ENCODE data around the gene TGM1.
"Not testable (repeated sequence)": the region's sequence is repeated elsewhere in the genome, so short reads cannot be mapped to it uniquely, and the experiment has no call there.

The TGM1 gene

GRCh38 chr14:24216876-24217275 is 46.1 kb downstream of the TGM1 start:
- H3K27me3 ChIP-seq (ENCODE audit: control insufficient read depth in 3 of 3, insufficient read depth in 3 of 3, low read depth in 1 of 3, low read length in 3 of 3); H3K23ac ChIP-seq (ENCODE audit: low read depth, low read length, poor library complexity); H3K79me1 ChIP-seq (ENCODE audit: low read depth, low read length); H2BK5ac ChIP-seq (ENCODE audit: low read length); H2BK15ac ChIP-seq (ENCODE audit: low read length); DNase-seq (ENCODE audit: low spot score); H3K14ac ChIP-seq (ENCODE audit: low read length); H4K91ac ChIP-seq (ENCODE audit: low read depth, low read length, poor library complexity); H3K9me3 ChIP-seq (replicated peaks in 1 of 2; ENCODE audit: control insufficient read depth in 2 of 2, insufficient read depth in 1 of 2, low read depth in 1 of 2, low read length in 2 of 2); H2AFZ ChIP-seq (ENCODE audit: low read length); H3K4ac ChIP-seq (ENCODE audit: low read length); H3K9ac ChIP-seq (ENCODE audit: low read depth, low read length, poor library complexity); H2AK5ac ChIP-seq (ENCODE audit: low read depth, low read length); H3K27ac ChIP-seq (replicated peaks; ENCODE audit: low read length); H3K18ac ChIP-seq (ENCODE audit: low read length); H3K4me2 ChIP-seq (ENCODE audit: insufficient read depth, low read length, poor library complexity, severe bottlenecking); H2BK12ac ChIP-seq (ENCODE audit: low read length); H2BK120ac ChIP-seq (ENCODE audit: low read depth, low read length); H3K4me1 ChIP-seq (ENCODE audit: control insufficient read depth in 2 of 2, insufficient read depth in 1 of 2, low read depth in 1 of 2, low read length in 2 of 2); H4K8ac ChIP-seq (ENCODE audit: low read depth, low read length); H3K4me3 ChIP-seq (ENCODE audit: low read length in 2 of 2): not testable (repeated sequence)
- WGBS, 2 donors (ENCODE audit: extremely low coverage in 2 of 2, insufficient read length in 2 of 2, insufficient replicate concordance in 1 of 2): no CpG with 5 or more reads among the region's 1 CpG
- peaks cover 5 to 27% of the 10 kb centered on the region in 2 donors for H3K36me3 ChIP-seq (replicated peaks in 1 of 2; ENCODE audit: control insufficient read depth in 2 of 2, insufficient read depth in 2 of 2, low read length in 2 of 2)

- Histone ChIP-seq H4K91ac (ENCODE audit: low read depth, low read length, poor library complexity) (no peak overlapping the region), H3K4me2 (ENCODE audit: insufficient read depth, low read length, poor library complexity, severe bottlenecking) (no peak overlapping the region), H2AFZ (ENCODE audit: low read length) (peak overlapping the region; percentile 90), H4K8ac (ENCODE audit: low read depth, low read length) (no peak overlapping the region), H3K4me1 (ENCODE audit: control insufficient read depth in 2 of 2, insufficient read depth in 1 of 2, low read depth in 1 of 2, low read length in 2 of 2) (peaks cover 4 to 5% of the 10 kb centered on the region in 2 donors), H2AK5ac (ENCODE audit: low read depth, low read length) (no peak overlapping the region), H3K23ac (ENCODE audit: low read depth, low read length, poor library complexity) (no peak overlapping the region), H3K27me3 (ENCODE audit: control insufficient read depth in 3 of 3, insufficient read depth in 3 of 3, low read depth in 1 of 3, low read length in 3 of 3) (no peaks in the 10 kb centered on the region), H2BK15ac (ENCODE audit: low read length) (no peak overlapping the region), H3K79me1 (ENCODE audit: low read depth, low read length) (no peaks in the 10 kb centered on the region), H3K4ac (ENCODE audit: low read length) (no peak overlapping the region), H3K14ac (ENCODE audit: low read length) (no peak overlapping the region), H2BK12ac (ENCODE audit: low read length) (no peak overlapping the region), H3K9me3 (replicated peaks in 1 of 2; ENCODE audit: control insufficient read depth in 2 of 2, insufficient read depth in 1 of 2, low read depth in 1 of 2, low read length in 2 of 2) (no peaks in the 10 kb centered on the region), H3K36me3 (replicated peaks in 1 of 2; ENCODE audit: control insufficient read depth in 2 of 2, insufficient read depth in 2 of 2, low read length in 2 of 2) (peaks cover 7 to 32% of the 10 kb centered on the region in 2 donors), H3K27ac (replicated peaks; ENCODE audit: low read length) (no peak overlapping the region), H2BK5ac (ENCODE audit: low read length) (no peak overlapping the region), H3K4me3 (ENCODE audit: low read length in 2 of 2) (peak overlapping the region in 1 of 2 donors; percentile 78), H3K18ac (ENCODE audit: low read length) (no peak overlapping the region), H2BK120ac (ENCODE audit: low read depth, low read length) (no peak overlapping the region), H3K9ac (ENCODE audit: low read depth, low read length, poor library complexity) (no peak overlapping the region)
- no CpG with 5 or more reads among the region's 2 CpGs for WGBS, 2 donors (ENCODE audit: extremely low coverage in 2 of 2, insufficient read length in 2 of 2, insufficient replicate concordance in 1 of 2)
- DNase-seq (ENCODE audit: low spot score): no peak
Measured at GRCh38 chr14:24216345-24216699, 46.7 kb downstream of the TGM1 start.

- H3K27ac ChIP-seq (replicated peaks; ENCODE audit: low read length): peak within 1 kb of the TSS; percentile 52
- WGBS, 2 donors (ENCODE audit: extremely low coverage in 2 of 2, insufficient read length in 2 of 2, insufficient replicate concordance in 1 of 2): no CpG with 5 or more reads among the region's 40 CpGs
Measured at GRCh38 chr14:24215495-24216344, 47.3 kb downstream of the TGM1 start, which contains the start of gene MDP1. Gene MDP1, minus strand, starts transcription at chr14:24216066. Its CDS starts 111 bp downstream, at chr14:24215955.

GRCh38 chr14:24213866-24214662 is 48.9 kb downstream of the TGM1 start:
- no peak overlapping the region for H3K14ac ChIP-seq (ENCODE audit: low read length)
- no peaks in the 10 kb centered on the region for H3K27me3 ChIP-seq (ENCODE audit: control insufficient read depth in 3 of 3, insufficient read depth in 3 of 3, low read depth in 1 of 3, low read length in 3 of 3)
- no peak overlapping the region for H4K91ac ChIP-seq (ENCODE audit: low read depth, low read length, poor library complexity)
- H3K36me3 ChIP-seq (replicated peaks in 1 of 2; ENCODE audit: control insufficient read depth in 2 of 2, insufficient read depth in 2 of 2, low read length in 2 of 2): peaks cover 23 to 53% of the 10 kb centered on the region in 2 donors
- H3K9me3 ChIP-seq (replicated peaks in 1 of 2; ENCODE audit: control insufficient read depth in 2 of 2, insufficient read depth in 1 of 2, low read depth in 1 of 2, low read length in 2 of 2): no peaks in the 10 kb centered on the region
- no peak overlapping the region for H2BK12ac ChIP-seq (ENCODE audit: low read length)
- no peak overlapping the region for H2BK5ac ChIP-seq (ENCODE audit: low read length)
- H2BK120ac ChIP-seq (ENCODE audit: low read depth, low read length): no peak overlapping the region
- no peak overlapping the region for H3K18ac ChIP-seq (ENCODE audit: low read length)
- no peak overlapping the region for H4K8ac ChIP-seq (ENCODE audit: low read depth, low read length)
- H3K4me2 ChIP-seq (ENCODE audit: insufficient read depth, low read length, poor library complexity, severe bottlenecking): no peak overlapping the region
- no peak overlapping the region for H2BK15ac ChIP-seq (ENCODE audit: low read length)
- peak overlapping the region in 1 of 2 donors; percentile 62 for H3K4me3 ChIP-seq (ENCODE audit: low read length in 2 of 2)
- peaks cover 4 to 5% of the 10 kb centered on the region in 2 donors for H3K4me1 ChIP-seq (ENCODE audit: control insufficient read depth in 2 of 2, insufficient read depth in 1 of 2, low read depth in 1 of 2, low read length in 2 of 2)
- WGBS, 2 donors (ENCODE audit: extremely low coverage in 2 of 2, insufficient read length in 2 of 2, insufficient replicate concordance in 1 of 2): no CpG with 5 or more reads among the region's 7 CpGs
- H3K79me1 ChIP-seq (ENCODE audit: low read depth, low read length): no peaks in the 10 kb centered on the region
- H3K4ac ChIP-seq (ENCODE audit: low read length): no peak overlapping the region
- no peak for DNase-seq (ENCODE audit: low spot score)
- H2AFZ ChIP-seq (ENCODE audit: low read length): peak overlapping the region; percentile 85
- no peak overlapping the region for H3K23ac ChIP-seq (ENCODE audit: low read depth, low read length, poor library complexity)
- H2AK5ac ChIP-seq (ENCODE audit: low read depth, low read length): no peak overlapping the region
- H3K9ac ChIP-seq (ENCODE audit: low read depth, low read length, poor library complexity): no peak overlapping the region
- no peak overlapping the region for H3K27ac ChIP-seq (replicated peaks; ENCODE audit: low read length)

More at GRCh38 chr14:24215495-24216344, 47.3 kb downstream of the TGM1 start, which contains the start of gene MDP1:
- Histone ChIP-seq H3K4ac (ENCODE audit: low read length) (no peak within 1 kb of the TSS), H3K4me1 (ENCODE audit: control insufficient read depth in 2 of 2, insufficient read depth in 1 of 2, low read depth in 1 of 2, low read length in 2 of 2) (peaks cover 4 to 5% of the 10 kb centered on the region in 2 donors), H3K36me3 (replicated peaks in 1 of 2; ENCODE audit: control insufficient read depth in 2 of 2, insufficient read depth in 2 of 2, low read length in 2 of 2) (peaks cover 8 to 37% of the 10 kb centered on the region in 2 donors), H3K79me1 (ENCODE audit: low read depth, low read length) (no peaks in the 10 kb centered on the region), H2AFZ (ENCODE audit: low read length) (peak within 1 kb of the TSS; percentile 90), H3K4me2 (ENCODE audit: insufficient read depth, low read length, poor library complexity, severe bottlenecking) (peak within 1 kb of the TSS; percentile 79), H4K8ac (ENCODE audit: low read depth, low read length) (peak within 1 kb of the TSS; percentile 89), H3K23ac (ENCODE audit: low read depth, low read length, poor library complexity) (peak within 1 kb of the TSS; percentile 31), H2AK5ac (ENCODE audit: low read depth, low read length) (peak within 1 kb of the TSS; percentile 24), H4K91ac (ENCODE audit: low read depth, low read length, poor library complexity) (no peak within 1 kb of the TSS), H2BK12ac (ENCODE audit: low read length) (no peak within 1 kb of the TSS), H2BK120ac (ENCODE audit: low read depth, low read length) (peak within 1 kb of the TSS; percentile 14), H3K14ac (ENCODE audit: low read length) (peak within 1 kb of the TSS; percentile 77), H3K9me3 (replicated peaks in 1 of 2; ENCODE audit: control insufficient read depth in 2 of 2, insufficient read depth in 1 of 2, low read depth in 1 of 2, low read length in 2 of 2) (no peaks in the 10 kb centered on the region), H3K27me3 (ENCODE audit: control insufficient read depth in 3 of 3, insufficient read depth in 3 of 3, low read depth in 1 of 3, low read length in 3 of 3) (no peaks in the 10 kb centered on the region), H2BK15ac (ENCODE audit: low read length) (no peak within 1 kb of the TSS), H3K9ac (ENCODE audit: low read depth, low read length, poor library complexity) (peak within 1 kb of the TSS; percentile 95), H2BK5ac (ENCODE audit: low read length) (no peak within 1 kb of the TSS), H3K4me3 (ENCODE audit: low read length in 2 of 2) (peak within 1 kb of the TSS; percentile 78 to 91), H3K18ac (ENCODE audit: low read length) (peak within 1 kb of the TSS; percentile 49)
- DNase-seq (ENCODE audit: low spot score): peak; percentile 77
